Kidney epithelial cell (primary cell): ENCODE results near the gene MMP24. TPM values are rescaled to one million over a fixed set of nuclear protein-coding genes. Genes with fewer than 3 reads are reported as not detected.

Source experiments
- DNase-seq: peaks from one replicate; pipeline ENCODE4 v3.0.0-alpha.2; 2010; ENCODE audit warnings: low read depth
- H3K27me3 ChIP-seq: 2 replicates; pipeline ENCODE4 v1.6.0; 2011; ENCODE audit warnings: low read length; ENCODE audit not compliant: control insufficient read depth, insufficient read depth
- H3K36me3 ChIP-seq: 2 replicates; pipeline ENCODE4 v1.5.1; 2011; ENCODE audit warnings: low read length; ENCODE audit not compliant: control insufficient read depth, insufficient read depth
- H3K4me3 ChIP-seq: 2 replicates; pipeline ENCODE4 v1.5.1; 2011; ENCODE audit warnings: low read depth, mild to moderate bottlenecking, control low read depth, low read length
- total RNA-seq: library from RNA; depleted of rRNA; stranded (reverse); fragments of >200 nt; gene quantifications from 2 replicates; pipeline ENCODE4 v1.2.3, GENCODE V29; 2015
- TF ChIP-seq, protein P1 (sequence below): IDR thresholded peaks from 2 replicates; pipeline ENCODE4 v1.5.1; 2011; ENCODE audit warnings: mild to moderate bottlenecking, moderate library complexity, low read length, control low read depth, inconsistent platforms; ENCODE audit not compliant: insufficient read depth, poor library complexity, severe bottlenecking

MMP24 gene
- total RNA-seq, 1 donor from 2014 or later: 6.9 TPM

DNA sequence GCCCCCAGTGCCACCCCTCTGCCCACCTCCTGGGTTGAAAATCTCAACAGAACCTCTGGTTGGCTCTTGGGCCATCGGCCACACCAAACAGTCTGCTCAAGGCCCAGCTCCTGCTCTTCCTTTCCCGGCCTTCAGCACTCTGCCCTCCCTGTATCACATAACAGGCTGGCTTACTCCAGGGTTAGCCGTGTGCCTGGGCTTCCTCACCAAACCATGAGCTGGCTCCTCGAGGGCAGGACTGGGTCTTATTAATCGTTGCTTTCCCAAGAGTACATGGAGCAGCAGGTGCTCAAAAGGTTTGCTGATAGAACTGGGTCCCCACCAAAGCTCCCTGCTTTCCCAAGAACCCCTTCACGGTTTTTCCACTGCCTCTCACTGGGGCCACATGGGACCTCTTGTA lies 78.5 kb downstream of the MMP24 start:
- no peaks in the 10 kb centered on the region for H3K27me3 ChIP-seq

DNA sequence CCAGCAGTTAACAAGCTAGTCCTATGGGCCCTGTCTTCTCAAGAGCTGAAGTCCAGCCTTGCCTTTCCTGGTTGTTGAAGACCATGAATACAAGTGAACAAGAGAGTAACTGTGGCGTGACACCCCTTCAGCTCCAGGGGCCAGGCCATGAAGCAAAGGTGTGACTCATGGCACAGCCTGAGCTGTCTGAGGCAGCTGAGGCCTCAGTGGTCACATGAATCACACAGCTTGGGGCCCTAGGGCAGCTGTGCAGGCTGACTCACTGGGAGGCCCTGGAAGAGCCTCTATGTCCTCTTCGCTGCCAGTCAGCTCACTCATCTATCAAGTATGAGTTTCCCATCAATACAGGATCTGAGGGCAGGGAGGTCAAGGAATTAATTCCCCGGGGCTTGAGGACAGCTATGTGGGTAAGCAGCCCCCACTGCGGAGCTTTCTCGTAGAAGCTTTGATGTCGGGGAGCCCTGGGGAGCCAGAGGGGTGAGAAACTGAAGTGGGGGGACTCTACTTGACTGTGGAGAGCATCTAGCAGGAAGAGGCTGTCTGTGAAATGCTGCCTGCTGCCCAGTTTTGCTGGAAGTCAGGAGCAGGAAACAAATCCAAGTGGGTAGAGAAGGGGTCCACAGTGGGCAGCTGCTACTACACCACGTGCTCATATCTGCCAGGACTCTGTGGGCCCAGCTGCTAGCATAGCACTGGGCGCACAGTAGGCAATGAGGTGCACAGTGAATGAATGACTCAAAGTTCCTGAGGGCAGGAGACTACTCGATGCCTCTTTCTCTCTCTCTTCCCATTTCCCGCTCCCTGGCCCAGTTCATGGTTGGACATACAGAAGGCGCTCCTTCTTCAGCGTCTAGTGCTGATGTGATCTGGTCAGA lies 79.4 kb downstream of the MMP24 start:
- H3K36me3 ChIP-seq: peaks cover 1% of the 10 kb centered on the region
- DNase-seq: peak; percentile 100
- no peak overlapping the region for H3K4me3 ChIP-seq
- no peaks in the 10 kb centered on the region for H3K27me3 ChIP-seq
- TF ChIP-seq, protein P1, sequence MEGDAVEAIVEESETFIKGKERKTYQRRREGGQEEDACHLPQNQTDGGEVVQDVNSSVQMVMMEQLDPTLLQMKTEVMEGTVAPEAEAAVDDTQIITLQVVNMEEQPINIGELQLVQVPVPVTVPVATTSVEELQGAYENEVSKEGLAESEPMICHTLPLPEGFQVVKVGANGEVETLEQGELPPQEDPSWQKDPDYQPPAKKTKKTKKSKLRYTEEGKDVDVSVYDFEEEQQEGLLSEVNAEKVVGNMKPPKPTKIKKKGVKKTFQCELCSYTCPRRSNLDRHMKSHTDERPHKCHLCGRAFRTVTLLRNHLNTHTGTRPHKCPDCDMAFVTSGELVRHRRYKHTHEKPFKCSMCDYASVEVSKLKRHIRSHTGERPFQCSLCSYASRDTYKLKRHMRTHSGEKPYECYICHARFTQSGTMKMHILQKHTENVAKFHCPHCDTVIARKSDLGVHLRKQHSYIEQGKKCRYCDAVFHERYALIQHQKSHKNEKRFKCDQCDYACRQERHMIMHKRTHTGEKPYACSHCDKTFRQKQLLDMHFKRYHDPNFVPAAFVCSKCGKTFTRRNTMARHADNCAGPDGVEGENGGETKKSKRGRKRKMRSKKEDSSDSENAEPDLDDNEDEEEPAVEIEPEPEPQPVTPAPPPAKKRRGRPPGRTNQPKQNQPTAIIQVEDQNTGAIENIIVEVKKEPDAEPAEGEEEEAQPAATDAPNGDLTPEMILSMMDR: no peak

More for the DNA sequence above, 78.5 kb downstream of the MMP24 start:
- Histone ChIP-seq H3K4me3 (no peak overlapping the region), H3K36me3 (peaks cover 1% of the 10 kb centered on the region)
- no peak for DNase-seq
- TF ChIP-seq, protein P1: no peak

DNA sequence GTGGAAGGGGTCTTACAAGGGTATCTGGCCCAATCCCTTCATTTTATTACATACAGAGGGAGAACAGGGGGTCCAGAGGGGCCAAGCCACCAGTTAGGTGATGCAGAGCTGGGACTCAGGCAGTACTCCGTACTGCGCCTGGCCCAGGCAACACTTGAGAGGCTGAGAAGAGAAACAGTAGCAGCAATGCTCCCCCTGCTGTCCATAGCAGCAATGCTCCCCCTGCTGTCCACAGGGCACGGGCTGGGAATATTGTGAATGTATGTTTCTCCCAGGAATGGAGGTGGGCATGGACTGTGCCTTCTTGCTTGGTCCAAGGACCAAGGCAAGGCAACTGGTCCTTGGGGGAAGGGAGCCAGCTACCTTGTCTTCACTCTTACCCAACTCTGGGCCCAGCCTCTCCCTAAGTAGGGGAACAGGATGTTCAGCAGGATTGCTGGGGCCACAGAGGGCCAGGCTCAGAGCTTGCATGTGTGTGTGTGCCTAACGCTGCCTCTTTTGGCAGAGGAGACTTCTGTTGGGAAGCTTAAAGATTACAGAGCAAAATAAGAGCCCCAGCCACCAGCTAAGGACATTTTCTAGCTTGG lies 80.5 kb downstream of the MMP24 start:
- Histone ChIP-seq H3K27me3 (no peaks in the 10 kb centered on the region), H3K36me3 (peaks cover 1% of the 10 kb centered on the region), H3K4me3 (no peak overlapping the region)
- DNase-seq: no peak
- TF ChIP-seq, protein P1: peak; percentile 86

GRCh38 chr20:35307666-35308653 lies 81.5 kb downstream of the MMP24 start:
- peak; percentile 39 for DNase-seq
- Histone ChIP-seq H3K4me3 (no peak overlapping the region), H3K36me3 (no peaks in the 10 kb centered on the region), H3K27me3 (no peaks in the 10 kb centered on the region)
- TF ChIP-seq, protein P1: no peak

DNA sequence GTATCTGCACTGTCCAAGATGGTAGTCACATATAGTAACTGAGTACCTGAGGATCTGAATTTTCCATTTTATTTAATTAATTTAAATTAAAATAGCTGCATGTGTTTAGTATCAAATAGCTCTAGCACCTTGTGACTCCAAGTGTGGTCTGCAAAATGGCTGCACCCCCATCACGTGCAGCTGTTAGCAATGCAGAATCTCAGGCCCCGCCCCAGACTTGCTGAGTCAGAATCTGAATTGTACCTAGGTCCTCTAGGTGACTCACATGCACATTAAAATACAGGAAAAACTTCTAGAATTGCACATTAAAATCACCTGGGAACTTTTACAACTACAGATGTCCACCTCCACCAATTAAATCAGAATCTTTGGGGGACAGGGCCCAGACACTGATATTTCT lies 84.9 kb downstream of the MMP24 start:
- no peaks in the 10 kb centered on the region for H3K36me3 ChIP-seq
- peak; percentile 73 for DNase-seq
- H3K4me3 ChIP-seq: no peak overlapping the region
- H3K27me3 ChIP-seq: no peaks in the 10 kb centered on the region
- TF ChIP-seq, protein P1: no peak
